ENCODE data around the gene GCC2.

DNA sequence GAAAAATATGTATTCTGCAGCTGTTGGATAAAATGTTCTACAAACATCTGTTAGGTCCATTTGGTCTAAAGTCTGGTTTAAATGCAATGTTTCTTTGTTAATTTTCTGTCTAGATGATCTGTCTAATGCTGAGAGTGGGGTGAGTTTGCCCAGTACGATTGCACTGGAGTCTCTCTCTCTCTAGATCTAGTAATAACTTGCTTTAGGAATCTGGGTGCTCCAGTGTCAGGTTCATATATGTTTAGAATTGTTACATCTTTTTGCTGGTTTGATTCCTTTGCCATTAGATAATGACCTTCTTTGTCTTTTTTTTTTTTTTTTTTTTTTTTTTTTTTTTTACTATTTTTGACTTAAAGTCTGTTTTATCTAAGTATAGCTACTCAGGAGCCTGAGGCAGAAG is 10.4 kb downstream of the GCC2 start:
- TF ChIP-seq, protein P1, sequence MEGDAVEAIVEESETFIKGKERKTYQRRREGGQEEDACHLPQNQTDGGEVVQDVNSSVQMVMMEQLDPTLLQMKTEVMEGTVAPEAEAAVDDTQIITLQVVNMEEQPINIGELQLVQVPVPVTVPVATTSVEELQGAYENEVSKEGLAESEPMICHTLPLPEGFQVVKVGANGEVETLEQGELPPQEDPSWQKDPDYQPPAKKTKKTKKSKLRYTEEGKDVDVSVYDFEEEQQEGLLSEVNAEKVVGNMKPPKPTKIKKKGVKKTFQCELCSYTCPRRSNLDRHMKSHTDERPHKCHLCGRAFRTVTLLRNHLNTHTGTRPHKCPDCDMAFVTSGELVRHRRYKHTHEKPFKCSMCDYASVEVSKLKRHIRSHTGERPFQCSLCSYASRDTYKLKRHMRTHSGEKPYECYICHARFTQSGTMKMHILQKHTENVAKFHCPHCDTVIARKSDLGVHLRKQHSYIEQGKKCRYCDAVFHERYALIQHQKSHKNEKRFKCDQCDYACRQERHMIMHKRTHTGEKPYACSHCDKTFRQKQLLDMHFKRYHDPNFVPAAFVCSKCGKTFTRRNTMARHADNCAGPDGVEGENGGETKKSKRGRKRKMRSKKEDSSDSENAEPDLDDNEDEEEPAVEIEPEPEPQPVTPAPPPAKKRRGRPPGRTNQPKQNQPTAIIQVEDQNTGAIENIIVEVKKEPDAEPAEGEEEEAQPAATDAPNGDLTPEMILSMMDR (conservative IDR thresholded peaks at IDR 0.05; ENCODE audit: low read length) = no peak
- no peak for TF ChIP-seq EZH2phosphoT487 (IDR thresholded peaks at IDR 0.05; ENCODE audit: borderline replicate concordance)

Measured in Loucy (cell line).